ENCODE results near the gene SCFD2.
"Not testable (repeated sequence)": the region's sequence is repeated elsewhere in the genome, so short reads cannot be mapped to it uniquely, and the experiment has no call there.

The SCFD2 gene

GRCh38 chr4:53050361-53050774, 315.5 kb downstream of the SCFD2 start:
- no peak for DNase-seq (ENCODE audit: low spot score)

- no peak for DNase-seq (ENCODE audit: low spot score)
Observed at GRCh38 chr4:53049528-53049927, 316.3 kb downstream of the SCFD2 start.

GRCh38 chr4:53044651-53044960, 321.3 kb downstream of the SCFD2 start:
- DNase-seq (ENCODE audit: low spot score): no peak

- no peak for DNase-seq (ENCODE audit: low spot score)
Observed at GRCh38 chr4:53043891-53044650, 321.8 kb downstream of the SCFD2 start.

DNA sequence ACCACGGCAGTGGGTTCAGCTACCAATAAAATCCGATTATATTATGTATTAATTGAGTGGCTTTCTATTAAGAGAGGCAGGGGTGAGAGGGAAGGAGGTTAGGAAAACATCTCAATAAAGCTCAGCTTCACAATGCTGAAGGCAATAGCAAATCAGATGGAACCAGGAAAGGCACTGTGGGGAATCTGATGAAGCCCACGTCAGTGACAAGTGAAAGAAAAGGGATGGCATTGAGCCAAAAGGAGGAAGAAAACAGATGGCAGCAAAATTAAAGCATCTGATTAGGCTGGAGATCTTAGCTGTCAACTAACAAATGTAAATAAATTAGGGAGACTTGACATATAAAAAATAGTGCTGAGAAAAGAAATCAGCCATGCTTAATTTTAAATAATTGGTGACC, 322.8 kb downstream of the SCFD2 start:
- no peak for DNase-seq (ENCODE audit: low spot score)

GRCh38 chr4:53040851-53041250, 325.0 kb downstream of the SCFD2 start:
- no peak for DNase-seq (ENCODE audit: low spot score)

GRCh38 chr4:53040459-53040815, 325.4 kb downstream of the SCFD2 start:
- no peak for DNase-seq (ENCODE audit: low spot score)

DNA sequence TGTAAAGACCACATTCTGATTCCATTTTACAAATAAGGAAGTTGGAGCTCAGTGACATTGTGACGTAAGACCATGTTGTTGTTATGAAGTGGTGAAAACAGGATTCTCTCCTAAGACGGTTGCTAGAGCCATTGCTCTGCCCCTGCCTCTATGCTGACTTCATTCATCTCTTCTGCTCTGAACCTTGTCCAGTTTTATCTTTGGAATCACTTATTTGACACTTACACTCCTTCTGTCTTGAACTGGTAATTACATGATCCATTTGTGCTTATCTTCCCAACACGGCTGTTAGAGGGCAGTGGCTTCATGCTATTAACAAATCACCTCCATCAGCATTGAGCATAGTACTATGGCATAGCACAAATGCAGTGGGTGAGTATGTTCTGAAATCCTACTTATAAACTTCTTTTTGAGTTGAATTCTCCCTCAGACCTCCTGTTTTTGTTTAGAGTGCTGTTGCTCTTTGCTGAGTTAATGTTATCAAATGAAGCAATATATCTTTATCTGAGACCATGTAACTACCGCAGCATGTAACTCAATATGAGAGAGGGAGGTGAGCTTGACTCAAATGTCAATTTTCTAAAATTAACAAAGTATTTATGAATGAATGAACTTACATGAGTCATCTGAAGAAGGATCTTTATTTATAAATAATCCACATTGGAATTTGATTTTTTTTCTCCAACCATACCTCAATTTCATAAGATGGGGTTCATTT, 326.0 kb downstream of the SCFD2 start:
- DNase-seq (ENCODE audit: low spot score): no peak

DNA sequence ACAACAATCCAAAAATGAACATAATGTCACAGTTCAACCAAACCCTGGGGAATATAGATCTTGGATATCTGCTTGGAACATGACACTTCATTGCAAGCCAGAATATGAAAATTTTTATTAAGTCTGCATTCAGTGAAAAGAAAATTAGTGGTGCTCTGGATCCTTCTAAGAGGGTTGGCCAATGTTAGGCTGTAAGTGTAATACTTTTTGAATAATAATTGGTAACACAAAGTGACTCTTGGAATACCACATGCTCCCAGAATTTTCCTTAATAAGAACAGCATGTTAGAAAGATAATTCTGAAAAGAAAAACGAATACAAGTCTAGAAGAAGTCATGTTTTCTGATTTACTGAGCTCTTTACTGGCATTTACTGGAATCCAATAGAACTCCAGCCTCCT, 328.0 kb downstream of the SCFD2 start:
- no peak for DNase-seq (ENCODE audit: low spot score)

- not testable (repeated sequence) for DNase-seq (ENCODE audit: low spot score)
Observed at GRCh38 chr4:53032908-53033307, 333.0 kb downstream of the SCFD2 start.

DNA sequence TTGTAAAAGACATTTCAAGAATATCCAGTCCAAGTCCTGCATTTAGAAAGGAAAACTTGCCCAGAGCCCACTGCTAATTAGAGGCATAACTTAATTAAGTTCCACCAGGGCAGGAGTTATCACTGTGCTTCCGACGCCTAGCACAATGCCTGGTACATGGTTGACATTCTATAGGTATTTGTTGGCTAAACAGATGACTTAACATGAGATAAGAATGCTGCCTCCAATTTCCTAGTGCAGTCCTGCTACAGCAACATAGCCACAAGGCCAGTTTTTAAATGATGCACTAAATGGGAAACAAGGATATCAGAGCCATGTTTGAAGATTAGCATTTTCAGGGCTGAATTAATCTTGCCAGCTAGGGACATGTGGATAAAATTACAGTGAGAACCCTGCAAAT, 339.6 kb downstream of the SCFD2 start:
- no peak for DNase-seq (ENCODE audit: low spot score)

DNA sequence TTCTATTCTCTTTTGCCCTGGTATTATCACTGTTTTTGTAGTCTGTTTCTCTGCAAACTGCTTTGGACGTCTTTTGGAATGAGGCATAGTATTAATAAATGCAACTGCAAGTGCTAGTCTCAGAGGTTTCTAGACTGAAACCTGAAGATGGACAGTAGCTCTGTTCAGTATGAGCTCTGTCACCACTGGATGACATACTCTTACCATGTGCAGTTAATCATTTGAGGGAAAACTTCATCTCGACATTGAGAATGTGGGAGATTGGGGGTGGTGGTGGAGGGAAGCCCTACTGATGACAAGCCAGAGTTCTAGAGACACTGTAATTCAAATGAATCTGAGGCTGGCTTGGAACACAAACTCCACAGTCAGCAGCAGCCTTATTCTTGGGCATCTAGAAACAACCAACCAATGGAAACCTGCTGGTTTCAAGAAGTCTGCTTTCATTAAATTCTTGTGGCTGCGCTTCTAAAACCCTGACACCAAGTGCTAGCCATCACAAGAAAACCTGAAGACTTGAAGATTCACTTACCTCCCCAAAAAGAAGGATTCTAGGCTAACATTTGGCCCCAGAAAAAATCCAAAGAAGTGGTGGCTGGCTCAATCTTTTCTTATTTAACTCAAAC, 342.1 kb downstream of the SCFD2 start:
- no peak for DNase-seq (ENCODE audit: low spot score)

GRCh38 chr4:53022513-53023100, 343.3 kb downstream of the SCFD2 start:
- no peak for DNase-seq (ENCODE audit: low spot score)

DNA sequence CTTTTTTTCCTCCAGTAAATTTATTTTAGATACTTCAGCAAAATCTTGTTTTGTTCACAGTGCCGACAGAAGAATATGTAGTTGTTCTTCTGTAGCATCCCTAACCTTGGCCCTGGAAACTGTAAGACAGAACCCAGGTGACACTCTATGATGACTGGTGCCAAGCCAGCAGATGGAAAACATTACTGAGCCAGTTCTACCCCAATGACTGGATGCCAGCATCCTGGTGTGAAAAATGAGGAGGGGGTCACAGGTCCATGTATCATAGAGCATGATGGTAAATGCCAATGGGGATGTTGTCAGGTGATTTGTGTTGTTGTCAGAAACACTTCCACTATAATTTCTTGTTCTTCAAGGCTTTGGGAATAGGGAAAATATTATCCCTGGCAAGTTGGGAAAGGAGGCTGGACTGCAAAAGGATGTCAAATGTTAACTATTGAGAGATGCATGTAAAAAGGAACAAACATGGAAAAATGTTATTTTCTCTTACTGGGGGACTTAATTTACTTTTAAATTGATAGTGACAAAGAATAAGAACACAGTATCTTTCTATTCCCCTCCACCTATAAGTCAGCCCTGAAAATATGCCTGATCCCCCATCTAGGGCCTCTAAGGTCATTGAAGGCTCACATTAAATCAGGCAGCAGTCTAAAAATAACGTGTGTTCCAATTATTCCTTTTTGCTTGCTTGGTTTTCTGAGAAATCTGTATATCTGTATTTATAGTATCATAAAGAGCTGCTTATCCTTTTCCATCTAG, 343.9 kb downstream of the SCFD2 start:
- no peak for DNase-seq (ENCODE audit: low spot score)

GRCh38 chr4:53019485-53020382, 346.1 kb downstream of the SCFD2 start:
- DNase-seq (ENCODE audit: low spot score): no peak

GRCh38 chr4:53018471-53018870, 347.4 kb downstream of the SCFD2 start:
- no peak for DNase-seq (ENCODE audit: low spot score)

GRCh38 chr4:53016099-53016820, 349.6 kb downstream of the SCFD2 start:
- DNase-seq (ENCODE audit: low spot score): no peak

DNA sequence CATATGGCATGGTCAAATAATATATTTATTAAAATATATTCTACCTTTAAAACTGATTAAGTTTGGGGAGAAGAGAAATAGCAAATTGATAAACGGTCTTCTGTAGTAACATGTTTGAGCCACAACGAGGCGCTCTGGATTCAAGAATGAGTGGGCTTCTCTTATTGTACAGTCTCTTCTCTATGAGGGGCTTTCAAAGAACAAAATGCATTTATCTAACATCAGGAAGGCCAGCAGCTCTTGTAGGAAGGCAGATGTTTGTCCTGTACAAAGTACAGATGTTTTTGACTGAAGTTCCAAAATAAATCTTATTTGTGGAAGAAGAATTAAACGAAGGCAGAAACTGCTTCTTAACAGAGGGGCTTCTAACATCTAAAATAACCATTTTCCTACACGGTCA, 350.2 kb downstream of the SCFD2 start:
- DNase-seq (ENCODE audit: low spot score): no peak

- DNase-seq (ENCODE audit: low spot score): no peak
Observed at GRCh38 chr4:53014881-53015280, 351.0 kb downstream of the SCFD2 start.

Data from hematopoietic multipotent progenitor cell treated with erythropoietin and hydrocortisone succinate and interleukin-3 and kit ligand, for 15 days (in vitro differentiated cells).